GM18873 (cell line): ENCODE results near the gene EMP3.
"Not testable (repeated sequence)": the region's sequence is repeated elsewhere in the genome, so short reads cannot be mapped to it uniquely, and the experiment has no call there.

Experiments used
- ATAC-seq: cut with Tn5 transposase; IDR thresholded peaks from one replicate; pipeline ENCODE4 v1.9.1; 2021; ENCODE audit warnings: mild to moderate bottlenecking, moderate library complexity, moderate number of reproducible peaks; ENCODE audit not compliant: unreplicated experiment, low FRiP score

Gene EMP3, protein sequence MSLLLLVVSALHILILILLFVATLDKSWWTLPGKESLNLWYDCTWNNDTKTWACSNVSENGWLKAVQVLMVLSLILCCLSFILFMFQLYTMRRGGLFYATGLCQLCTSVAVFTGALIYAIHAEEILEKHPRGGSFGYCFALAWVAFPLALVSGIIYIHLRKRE

DNA sequence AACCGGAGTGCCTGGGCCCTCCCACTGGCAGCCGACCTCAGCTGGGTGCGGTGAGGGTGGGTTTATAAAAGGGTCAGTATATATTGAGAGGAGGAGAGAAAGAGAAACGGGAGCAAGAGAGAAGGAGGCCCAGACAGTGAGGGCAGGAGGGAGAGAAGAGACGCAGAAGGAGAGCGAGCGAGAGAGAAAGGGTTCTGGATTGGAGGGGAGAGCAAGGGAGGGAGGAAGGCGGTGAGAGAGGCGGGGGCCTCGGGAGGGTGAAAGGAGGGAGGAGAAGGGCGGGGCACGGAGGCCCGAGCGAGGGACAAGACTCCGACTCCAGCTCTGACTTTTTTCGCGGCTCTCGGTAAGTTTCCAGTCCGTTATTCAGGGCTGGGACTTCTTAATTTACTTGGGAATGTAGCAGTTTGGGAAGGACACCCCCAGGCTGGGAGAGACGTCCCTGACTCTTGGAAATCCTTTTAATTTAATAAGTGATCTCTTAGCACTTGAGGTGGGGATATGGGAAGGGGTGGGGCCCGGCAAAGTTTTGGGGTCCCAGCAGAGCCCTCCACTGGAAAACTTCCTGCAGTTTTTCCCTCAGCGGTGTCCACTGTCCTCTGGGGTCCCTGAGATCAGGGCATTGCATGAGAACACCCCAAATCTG is at the start of gene EMP3:
TSS of gene EMP3 (plus strand) at position 288 of the 646 bp plus-strand sequence. CDS start 1,293 bp downstream, outside the sequence.
- ATAC-seq: no peak

DNA sequence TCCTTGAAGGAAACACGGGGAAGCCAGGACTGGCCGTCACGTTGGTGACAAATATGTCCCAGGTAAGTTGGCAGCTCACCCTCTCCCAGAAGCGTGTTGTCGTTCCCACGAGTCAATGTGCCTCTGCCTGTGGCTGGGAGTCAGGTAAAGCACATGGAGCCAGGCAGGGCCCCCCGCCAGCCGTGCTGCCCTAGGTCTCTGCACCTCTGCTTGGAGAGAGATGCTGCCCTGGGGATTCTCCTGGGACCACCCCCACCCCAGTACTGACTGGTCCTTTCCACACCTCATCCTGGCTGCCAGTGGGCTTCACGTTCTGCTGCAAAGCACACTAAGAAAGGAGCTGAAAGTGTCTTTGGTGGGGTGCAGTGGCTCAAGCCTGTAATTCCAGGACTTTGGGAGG is 45.6 kb upstream of the EMP3 start:
- no peak for ATAC-seq

DNA sequence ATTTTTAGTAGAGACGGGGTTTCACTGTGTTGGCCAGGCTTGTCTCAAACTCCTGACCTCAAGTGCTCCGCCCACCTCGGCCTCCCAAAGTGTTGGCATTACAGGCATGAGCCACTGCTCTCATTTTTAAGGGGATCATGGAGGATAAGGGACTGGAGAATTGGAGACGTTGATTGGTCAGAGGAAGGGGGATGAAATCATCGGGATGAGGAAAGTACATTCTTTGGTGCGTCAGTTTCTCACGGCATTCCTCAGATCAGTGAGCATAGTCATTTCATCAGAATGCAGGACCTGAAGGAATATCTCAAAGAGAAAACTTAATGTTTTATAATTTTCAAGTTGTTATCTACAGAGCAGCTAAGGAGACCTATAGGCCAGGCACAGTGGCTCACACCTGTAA is 41.4 kb upstream of the EMP3 start:
- ATAC-seq: no peak

DNA sequence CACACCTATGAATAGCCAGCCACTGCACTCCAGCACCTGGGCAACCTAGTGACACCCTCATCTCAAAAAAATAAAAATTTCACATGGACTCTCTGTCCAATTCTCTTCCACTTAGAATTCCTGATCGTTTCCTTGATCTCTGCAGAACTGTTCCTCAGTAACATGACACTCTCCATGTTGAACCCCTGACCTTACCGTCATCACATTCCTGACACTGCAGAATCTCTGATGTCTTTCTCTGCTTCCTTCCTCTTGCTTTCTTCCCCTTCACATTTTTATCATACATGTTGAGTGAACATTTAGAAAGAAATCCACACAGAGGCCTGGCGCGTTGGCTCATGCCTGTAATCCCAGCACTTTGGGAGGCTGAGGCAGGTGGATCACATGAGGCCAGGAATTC is 40.5 kb upstream of the EMP3 start:
- ATAC-seq: no peak

DNA sequence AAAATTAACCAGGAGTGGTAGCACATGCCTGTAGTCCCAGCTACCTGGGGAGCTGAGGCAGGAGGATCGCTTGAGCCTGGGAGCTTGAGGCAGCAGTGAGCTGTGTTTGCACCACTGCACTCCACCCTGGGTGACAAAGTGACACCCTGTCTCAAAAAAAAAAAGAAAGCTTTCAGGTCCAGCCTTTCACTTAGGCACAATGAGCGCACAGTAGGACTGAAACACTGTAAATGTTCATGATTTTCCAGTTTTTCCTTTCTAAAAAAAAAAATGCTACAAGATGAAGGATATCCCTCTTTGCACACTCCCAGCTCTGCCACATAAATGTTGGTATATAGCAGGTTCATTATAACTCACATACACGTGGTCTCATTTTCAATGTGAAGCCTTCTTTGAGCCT is 37.6 kb upstream of the EMP3 start:
- no peak for ATAC-seq

DNA sequence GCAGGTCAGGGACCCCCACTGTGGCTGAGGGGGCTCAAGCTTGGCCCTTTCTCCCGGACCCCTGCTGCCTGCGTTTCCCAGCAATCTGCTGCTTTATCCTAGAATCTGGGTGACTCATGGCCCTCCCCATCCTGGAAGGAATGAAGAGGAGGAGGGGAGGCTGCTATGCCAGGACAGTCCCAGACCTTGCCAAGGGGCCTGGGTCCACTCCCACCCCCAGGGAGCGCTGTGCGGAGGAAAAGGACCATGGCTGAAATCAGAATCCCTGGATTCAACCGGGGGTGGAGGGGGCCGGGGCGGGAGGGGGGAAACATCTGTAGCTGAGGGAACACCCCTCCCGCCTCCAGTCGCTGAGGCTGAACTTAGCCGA is 35.0 kb upstream of the EMP3 start:
- no peak for ATAC-seq

DNA sequence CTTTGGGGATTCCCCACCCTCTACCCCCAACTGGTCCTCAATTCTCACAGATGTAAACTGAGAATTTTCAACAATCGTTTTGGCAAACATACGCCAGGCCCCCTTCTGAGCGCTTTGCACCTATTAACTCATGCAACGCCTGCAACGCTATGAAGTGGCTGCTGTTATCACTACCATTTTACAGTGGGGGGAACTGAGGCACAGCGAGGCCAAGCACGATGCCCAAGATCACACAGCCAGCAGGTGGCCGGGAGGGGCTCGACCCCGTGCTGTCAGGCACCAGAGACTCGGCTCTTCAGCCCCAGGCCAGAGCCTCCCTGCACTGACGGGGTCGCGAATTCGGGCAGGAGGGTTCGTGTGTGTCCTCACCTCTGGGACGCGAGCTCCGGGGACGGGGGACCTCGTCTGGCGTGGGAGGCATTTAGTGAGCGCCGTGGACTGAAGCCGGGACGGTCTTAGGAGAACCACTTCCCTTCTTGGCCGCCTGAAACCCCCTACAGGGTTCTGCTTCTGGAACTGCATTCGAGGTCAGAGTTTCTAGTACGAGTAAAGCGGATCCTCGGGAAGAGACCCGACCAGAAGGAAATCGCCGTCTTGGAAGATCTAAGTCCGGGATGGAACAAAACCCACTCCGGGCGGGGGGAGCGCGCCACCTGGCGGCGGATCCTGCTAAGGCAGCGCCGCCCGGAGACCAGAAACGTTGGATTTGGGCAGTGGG is 34.4 kb upstream of the EMP3 start:
- no peak for ATAC-seq

DNA sequence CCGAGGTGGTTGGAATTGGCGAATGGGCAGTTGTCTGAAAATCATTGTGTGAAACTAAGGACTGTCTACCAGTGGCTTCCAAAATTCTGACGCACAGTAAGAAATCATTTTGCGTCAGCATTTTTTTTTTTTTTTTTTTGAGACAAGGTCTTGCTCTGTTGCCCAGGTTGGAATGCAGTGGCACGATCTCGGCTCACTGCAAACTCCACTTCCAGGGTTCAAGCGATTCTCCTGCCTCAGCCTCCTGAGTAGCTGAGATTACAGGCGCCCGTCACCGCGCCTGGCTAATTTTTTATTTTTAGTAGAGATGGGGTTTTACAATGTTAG is 33.9 kb upstream of the EMP3 start:
- not testable (repeated sequence) for ATAC-seq

DNA sequence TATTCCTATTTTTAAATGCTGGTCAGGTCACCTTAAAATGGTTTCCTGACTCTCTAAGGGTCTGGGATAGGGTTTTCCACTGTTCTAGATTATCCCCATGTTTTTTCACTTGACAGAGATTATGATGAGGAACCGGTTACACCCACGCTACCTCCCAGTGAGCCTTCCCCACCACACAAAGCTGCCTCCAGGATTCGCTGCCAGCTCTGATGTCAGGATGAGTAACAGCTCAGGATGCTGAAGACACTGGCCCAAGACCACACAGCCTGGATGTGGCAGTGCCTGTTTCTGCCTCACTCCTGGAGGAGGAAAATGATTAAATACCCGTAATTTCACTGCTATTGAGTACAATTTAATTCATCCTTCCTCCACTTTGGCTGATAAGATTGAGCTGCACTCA is 32.6 kb upstream of the EMP3 start:
- no peak for ATAC-seq

DNA sequence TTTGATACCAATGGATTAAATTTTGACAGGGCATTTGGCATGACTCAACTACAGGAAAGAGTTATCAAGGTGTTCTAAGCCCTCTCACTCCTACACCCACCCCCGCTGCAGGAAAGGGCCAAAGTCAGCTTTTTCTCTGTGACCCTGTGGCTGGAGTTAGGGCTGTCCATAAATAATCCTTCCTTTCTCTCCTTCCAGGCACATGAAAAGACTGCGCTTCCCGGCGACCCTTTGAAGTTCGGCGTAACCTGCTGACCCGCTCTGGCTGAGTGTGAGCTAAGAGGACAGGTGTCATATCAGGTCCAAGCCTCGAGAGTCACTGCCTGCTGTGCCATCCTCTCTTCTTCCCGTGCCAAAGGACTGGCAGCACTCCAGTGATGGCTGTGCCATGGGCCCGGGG is 29.9 kb upstream of the EMP3 start:
- no peak for ATAC-seq

DNA sequence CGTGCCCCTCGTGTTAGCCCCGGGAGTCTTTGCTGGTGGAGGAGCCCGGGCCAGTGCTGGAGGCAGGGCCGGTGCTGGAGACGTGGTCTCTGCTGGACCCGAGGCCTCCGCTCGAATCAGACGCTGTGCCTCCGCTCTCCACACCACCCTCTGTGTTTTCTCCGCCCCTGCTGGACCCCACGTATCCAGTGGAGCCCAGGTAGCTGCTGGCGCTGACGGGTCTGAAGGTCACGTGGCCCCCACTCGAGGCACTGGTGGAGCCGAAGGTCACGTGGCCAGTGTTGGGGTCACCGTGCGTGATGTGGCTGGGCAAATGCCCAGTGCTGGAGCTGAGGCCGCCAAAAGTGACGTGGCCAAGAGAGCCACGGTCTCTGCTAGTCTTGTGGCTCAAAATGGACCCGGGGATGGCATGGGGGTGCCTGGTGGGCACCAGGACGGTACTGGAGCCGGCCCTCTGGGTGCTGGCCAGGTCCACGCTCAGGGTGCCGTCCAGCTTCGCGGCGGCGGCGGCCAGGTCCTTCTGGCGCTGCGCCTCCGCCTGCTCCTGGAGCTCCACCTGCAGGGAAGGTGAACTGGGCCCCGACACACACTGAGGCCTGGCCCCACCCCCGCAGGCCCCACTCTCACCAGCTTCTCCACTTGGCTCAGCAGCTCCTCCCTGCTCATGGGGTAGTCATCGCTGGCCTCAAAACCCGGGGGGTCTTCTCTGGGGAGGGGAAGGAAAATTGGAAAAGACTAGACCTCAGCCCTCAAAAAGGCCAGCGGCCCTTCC is 28.2 kb upstream of the EMP3 start:
- ATAC-seq: no peak

DNA sequence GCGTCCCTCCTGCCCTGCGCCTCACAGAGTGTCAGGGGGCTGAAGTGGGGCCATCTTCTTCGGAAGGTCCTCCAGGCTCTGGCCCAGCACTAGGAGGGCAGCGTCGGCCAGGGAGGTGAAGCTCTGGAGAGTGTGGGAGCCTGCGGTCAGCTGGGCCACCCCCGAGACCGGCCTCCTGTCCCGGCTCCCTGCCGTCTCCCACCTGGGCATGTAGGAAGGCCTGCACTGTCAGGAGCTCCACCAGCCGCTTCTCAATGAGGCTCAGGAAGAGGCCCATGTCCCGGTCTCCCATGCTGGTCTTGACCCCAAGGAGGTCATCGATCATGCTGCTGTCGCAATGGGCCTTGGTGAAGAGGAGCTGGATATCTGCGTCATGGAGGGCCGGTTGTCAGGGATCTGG is 27.4 kb upstream of the EMP3 start:
- ATAC-seq: no peak

DNA sequence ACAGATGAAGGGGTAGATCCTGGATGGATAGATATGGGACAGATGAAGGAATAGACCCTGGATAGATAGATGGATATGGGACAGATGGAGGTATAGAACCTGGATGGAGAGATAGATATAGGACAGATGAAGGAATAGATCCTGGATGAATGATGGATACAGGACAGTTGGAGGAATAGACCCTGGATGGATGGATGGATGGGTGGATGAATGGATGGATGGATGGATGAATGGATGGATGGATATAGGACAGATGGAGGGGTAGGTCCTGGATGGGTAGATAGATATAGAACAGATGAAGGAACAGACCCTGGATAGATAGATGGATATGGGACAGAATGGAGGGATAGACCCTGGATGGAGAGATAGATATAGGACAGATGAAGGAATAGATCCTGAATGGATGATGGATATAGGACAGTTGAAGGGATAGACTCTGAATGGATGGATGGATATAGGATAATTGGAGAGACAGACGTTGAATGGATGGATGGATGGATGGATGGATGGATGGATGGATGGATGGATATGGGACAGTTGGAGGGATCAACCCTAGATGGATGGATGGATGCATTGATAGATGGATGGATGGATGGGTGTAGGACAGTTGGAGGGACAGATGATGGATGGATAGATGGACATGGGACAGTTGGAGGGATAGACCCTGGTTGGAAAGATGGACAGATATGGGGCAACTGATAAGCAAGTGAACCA is 23.3 kb upstream of the EMP3 start:
- ATAC-seq: no peak

DNA sequence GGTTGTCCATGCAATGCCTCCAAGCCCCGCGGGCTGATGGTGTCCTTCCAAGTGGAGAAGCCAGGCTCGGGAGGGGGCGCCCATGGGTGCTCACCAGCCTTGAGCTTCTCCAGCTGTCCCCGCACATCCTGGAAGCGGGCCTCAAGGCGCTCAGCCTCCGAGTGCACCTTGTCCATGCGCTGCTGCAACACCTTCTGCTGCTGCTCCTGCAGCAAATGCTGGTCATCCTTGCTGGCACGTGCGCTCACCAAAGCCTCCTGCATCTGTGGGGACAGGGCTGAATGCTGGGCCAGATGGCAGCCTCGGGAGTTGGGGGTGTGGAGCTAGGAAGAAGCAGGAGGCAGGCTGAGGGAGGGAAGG is 22.8 kb upstream of the EMP3 start:
- no peak for ATAC-seq

DNA sequence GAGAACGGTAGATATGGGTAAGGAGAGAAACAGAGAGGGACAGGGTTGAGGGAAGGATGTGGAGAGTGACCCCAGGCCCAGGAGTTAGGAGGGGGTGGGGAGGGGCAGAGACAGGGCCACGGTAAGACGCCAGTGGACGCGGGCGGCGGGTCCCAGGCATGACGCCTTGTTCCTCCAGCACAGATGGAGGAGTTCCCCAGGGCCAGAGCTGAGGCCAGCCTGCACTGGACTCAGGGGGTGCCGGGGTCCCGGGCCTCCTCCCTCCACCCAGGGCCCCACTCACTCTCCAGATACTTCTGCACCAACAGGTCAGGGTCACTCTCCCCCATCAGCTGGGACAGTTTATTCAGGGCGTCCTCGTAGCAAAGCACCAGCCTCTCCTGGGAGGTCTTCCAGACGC is 22.0 kb upstream of the EMP3 start:
- ATAC-seq: no peak

DNA sequence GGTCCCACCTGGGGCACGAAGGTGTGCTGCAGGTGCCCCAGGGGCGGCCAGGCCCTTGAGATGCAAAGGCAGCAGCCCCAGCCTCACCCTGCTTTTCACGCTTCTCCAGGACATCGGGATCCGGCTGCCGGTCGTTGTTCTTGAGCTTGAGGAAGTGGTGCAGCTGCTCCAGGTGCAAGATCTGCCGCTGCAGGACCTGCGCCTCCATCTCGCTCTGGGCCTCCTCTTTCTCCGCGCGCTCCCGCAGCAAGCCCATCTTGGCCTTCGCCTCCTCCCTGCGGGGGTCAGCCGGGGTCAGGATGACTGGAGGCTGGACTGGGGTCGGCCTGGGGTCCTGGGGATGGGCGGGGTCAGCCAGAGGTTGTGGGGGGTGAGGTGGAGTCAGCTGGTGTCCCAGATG is 21.5 kb upstream of the EMP3 start:
- ATAC-seq: no peak

DNA sequence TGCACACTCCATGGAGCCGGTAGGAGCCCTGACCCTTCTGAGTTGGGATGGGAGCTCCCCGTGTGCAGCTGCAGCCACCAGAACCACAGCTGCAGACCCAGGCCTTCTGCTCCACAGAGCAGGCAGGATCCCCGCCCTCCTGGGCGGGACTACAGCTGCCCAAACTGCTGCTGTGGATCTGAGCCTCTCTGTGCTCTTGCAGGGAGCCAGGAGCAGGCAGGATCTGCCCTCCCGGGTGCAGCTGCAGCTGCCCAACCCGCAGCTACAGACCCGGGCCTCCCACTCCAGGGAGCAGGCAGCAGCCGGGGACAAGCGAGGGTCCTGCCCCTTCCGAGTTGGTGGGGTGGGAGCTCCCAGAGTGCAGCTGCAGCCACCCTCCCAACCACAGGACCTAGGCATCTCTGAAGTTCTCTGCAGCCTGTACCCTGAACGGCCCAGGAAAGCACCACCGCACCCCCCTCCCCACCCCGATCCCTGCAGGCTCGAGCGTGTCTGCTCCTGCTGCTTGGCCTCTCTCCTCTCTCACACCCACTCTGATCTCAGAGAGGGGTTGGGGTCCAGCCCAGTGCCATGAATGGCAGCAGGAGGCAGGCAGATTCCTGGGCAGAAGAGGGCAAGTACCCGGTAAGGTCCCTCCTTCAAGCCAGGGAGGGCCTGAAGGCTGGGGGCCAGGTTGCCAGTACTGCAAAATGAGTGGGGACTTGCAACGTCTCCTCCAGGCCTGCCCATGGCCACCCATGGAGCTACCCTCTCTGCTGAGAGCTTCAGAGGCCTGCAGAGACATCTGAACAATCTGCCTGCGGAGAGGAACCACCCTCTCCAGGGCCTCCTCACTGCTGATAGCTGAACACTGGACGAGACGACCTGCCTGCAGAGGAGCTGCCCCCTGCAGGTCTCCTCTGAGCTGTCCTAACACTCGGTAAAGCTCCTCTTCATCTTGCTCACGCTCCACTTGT is 16.4 kb upstream of the EMP3 start:
- ATAC-seq: no peak

DNA sequence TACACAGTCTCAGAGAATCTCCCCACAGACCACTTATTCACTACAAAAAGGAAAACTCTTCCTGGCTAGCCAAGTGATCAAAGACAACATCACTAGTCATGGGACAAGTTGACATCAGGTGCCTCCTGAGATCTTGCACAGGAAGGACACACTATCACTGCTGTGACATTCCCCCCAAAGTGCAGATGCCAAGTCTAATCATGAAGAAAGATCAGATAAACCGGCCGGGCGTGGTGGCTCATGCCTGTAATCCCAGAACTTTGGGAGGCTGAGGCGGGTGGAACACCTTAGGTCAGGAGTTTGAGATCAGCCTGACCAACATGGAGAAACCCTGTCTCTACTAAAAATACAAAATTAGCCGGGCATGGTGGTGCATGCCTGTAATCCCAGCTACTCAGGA is 15.6 kb upstream of the EMP3 start:
- ATAC-seq: not testable (repeated sequence)

DNA sequence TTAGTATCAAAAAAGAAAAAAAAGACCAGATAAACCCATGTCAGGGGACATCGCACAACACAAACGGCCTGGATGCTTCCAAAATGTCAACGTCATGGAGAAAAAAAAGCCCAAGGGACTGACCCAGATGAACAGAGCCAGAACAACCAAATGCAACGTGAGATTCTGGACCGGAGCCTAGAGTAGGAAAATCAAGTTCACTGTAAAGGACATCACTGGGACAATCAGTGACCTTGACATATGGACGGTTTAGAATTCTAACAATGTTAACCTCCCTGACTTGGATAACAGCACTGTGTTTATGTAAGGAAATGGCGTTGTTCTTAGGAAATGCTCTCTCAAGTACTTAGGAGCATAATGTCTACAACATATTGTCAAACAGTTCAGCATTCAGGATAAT is 15.1 kb upstream of the EMP3 start:
- ATAC-seq: no peak

DNA sequence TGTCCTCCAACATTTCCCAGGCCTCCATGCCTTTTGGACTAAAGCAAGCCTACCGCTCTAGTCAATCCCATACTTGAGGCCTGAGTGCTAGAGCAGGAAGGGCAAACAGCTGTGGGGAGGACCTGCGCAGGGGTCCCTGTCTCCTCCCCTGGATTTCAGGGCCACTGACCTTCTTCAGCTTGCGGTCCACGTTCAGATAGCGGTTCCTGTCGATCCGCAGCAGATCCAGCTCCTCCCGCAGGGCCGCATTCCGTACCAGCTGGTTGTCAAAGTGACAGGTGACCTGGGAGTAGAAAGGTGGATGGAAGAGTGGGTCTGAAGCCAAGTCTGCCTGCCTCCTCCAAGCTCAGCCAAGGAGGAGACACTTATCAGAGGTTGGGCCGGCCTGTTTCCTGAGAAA is 14.0 kb upstream of the EMP3 start:
- no peak for ATAC-seq
